NCI-H2029 treated with DMSO at 0.1 percent for 48 hours (cell line): ENCODE results near the gene OGG1.

Experiments used
- DNase-seq: peaks from one replicate; lab custom pipeline; 2025; lab: John Stamatoyannopoulos, UW

Gene OGG1

GRCh38 chr3:9727743-9728142 lies 22.0 kb upstream of the OGG1 start:
- no peak for DNase-seq

- DNase-seq: no peak
Observed at GRCh38 chr3:9729419-9729818, 20.3 kb upstream of the OGG1 start.

GRCh38 chr3:9730657-9731205 lies 19.0 kb upstream of the OGG1 start:
- DNase-seq: peak; percentile 94

DNA sequence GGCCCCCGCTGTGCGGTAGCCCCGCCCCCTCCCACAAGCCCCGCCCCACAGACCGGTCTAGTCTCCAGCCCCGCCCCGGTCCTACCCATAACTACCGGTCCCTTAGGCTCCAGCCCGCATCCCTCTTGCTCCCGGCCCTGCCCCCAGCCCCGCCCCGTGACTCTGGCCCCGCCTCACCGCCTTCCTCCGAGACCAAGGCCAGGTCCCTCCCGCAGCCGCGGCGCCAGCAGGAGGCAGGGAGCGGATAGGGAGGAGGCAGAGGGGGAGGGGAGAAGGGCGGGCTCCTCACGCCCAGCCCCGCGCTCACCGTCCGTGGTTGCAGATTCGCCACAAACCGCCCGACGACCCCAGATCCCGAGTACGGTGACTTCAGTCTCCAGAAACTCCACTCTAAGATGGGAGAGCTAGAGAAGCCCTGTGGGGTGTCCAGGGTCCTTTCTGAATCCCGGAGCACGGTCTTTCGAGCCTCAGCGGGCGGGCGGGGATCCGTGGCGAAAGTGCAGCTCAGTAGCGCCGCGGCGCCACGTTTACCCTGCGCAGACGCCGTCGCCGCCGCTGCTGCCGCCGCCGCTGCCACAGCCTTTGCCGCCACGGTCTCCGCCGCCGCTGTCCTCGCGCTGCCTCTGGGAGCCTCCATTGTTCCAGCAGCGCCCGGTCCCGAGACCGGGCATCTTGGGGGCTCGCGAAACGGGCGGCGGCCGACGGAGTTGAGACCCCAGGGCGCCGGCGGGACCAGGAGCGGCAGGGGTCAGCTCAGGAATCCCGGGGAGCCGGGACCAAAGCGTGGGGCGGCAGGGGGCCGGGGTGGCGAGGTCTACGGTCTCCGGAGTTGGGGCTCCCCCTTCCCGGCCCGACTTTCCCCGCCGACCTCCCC lies 18.3 kb upstream of the OGG1 start, which contains the start of gene BRPF1:
BRPF1 (plus strand) TSS at position 530 of the 874 bp plus-strand sequence. CDS start 2,406 bp downstream, outside the sequence.
- DNase-seq: peak; percentile 94

DNA sequence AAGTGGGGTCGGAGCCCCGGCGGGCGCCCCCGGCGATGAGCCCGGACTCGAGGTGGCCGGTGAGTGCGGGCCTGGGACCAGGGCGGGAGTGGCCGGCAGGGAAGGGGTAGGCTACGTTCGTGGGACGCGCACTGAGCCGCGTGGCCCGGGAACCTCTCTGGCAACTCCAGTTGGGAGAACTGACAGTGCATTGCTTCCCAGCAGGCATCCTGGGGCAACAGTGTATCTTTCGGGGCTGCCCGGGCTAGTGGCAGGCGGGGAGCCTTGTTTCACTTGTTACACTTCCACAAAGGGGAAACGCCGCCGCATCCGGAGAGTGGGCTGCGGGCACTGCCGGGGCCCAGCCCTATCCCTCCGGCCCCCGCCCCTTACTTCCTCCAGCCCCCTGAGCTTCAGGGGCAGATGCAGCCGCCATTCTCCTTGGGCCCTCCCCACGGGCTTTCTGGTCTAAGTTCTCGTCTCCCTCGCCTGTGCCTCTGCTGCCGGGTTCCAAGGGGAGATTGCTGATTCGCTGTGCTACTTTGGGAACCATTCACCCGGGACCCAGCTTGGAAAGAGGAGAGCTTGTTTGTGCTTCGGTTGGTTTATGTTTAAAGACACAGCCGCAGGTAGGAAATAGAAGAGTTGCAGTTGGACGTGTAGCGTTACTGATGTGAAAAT lies 17.5 kb upstream of the OGG1 start:
- no peak for DNase-seq

DNA sequence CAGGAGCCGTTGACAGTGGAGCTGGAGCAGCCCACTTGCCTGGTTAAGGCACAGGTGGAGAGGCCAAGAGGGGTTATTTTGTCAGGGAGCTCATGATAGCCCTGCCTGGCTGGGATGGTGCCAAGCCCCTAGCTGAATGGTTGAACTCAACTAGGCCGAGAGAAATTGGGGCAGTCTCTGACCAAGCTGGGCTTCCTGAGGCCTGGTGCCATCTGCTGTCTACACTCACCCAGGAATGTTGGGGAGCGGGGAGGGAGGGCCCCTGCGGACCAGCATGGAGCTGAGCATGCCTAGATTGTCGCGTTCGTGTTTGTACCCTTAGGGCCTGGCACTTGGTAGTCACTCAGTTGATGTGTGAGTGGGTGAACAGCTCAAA lies 17.0 kb upstream of the OGG1 start:
- no peak for DNase-seq

- DNase-seq: no peak
Observed at GRCh38 chr3:9736831-9737230, 12.9 kb upstream of the OGG1 start.

DNA sequence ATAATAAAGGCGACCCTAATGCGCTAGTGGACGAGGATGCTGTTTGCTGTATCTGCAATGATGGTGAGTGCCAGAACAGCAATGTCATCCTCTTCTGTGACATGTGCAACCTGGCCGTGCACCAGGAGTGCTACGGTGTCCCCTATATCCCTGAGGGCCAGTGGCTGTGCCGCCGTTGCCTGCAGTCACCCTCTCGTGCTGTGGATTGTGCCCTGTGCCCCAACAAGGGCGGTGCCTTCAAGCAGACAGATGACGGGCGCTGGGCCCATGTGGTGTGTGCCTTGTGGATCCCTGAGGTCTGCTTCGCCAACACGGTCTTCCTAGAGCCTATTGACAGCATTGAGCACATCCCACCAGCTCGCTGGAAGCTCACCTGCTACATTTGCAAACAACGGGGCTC lies 10.6 kb upstream of the OGG1 start:
- no peak for DNase-seq

DNA sequence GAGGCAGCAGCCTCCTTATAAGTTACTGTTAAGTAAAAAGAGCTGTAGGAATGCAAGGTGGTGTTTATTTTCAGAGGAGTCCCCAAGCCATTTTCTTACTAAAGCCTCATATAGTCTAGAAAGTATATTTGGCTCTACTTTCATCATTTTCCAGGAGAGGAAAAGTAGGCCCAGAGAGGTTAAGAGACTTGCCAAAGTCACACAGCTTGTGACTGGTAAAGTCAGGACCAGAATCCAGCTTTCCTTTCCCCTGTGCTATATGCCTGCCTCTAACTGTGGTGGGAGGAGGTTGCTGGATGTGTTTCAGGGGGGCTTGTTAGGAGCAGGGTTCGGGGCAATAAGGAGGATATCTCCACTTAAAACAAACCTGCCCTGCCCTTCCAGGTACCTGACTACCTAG lies 7.2 kb upstream of the OGG1 start:
- no peak for DNase-seq

DNA sequence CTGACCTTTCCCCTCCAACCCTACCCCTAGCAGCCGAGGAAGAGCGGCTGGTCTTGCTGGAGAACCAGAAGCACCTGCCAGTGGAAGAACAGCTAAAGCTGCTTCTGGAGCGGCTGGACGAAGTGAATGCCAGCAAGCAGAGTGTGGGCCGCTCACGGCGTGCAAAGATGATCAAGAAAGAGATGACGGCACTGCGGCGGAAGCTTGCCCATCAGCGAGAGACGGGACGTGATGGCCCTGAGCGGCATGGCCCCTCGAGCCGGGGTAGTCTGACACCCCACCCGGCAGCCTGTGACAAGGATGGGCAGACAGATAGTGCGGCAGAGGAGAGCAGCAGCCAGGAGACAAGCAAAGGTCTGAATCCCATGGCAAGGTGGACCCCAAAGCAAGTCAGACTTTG lies 6.2 kb upstream of the OGG1 start:
- no peak for DNase-seq

GRCh38 chr3:9744162-9744561 lies 5.6 kb upstream of the OGG1 start:
- DNase-seq: no peak

GRCh38 chr3:9745521-9745920 lies 4.2 kb upstream of the OGG1 start:
- no peak for DNase-seq

GRCh38 chr3:9746330-9746729 lies 3.4 kb upstream of the OGG1 start:
- no peak for DNase-seq

DNA sequence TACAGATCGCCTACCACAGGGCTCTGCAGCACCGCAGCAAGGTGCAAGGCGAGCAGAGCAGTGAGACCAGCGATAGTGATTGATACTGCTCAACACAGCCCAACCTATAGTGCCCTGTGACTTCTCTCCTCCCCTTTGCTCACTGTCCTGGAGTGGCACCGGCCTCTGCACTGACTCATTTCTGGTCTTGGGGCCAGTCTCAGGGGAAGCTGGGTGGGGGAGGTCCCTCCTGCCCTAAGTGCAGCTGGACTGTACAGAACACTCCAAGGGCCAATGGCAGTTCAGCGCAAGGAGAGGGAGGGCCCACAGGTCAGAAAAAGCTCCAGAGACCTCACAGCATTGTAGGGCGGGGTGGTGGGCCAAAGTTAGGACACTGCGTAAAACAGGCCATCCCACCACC lies 2.5 kb upstream of the OGG1 start:
- no peak for DNase-seq

- DNase-seq: no peak
Observed at GRCh38 chr3:9748031-9748430, 1.7 kb upstream of the OGG1 start.

DNA sequence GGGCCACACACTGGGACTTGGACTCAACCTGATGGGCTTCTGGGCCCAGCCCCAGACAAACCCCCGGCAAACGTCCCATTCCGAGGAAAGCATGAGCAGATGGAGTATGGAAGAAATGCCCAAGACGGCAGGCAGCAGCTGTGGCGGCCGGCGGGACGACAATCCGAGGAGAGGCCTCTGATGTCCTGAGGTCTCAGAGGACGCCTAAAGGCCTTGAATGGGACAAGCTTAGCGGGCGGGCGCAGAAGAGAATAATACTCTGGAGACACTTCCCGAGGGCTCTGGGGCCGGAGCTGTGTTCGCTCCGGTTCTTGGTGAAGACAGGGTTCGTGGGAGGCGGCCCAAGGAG lies 482 bp upstream of the OGG1 start:
- no peak for DNase-seq

- DNase-seq: no peak
Observed at GRCh38 chr3:9750556-9751411, 1.0 kb downstream of the OGG1 start.

DNA sequence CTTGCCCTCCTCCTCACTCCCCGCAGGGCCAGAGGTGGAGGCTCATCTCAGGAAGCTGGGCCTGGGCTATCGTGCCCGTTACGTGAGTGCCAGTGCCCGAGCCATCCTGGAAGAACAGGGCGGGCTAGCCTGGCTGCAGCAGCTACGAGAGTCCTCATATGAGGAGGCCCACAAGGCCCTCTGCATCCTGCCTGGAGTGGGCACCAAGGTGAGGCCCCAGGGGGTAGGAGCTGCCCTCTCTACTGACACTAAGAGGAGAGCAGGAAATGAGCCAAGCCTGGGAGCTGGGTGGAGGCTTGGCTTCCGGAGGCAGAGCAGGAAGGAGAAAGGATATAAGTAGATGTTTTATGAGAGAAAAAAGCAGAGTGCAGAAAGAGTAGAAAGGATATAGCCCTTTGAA lies 4.9 kb downstream of the OGG1 start:
- no peak for DNase-seq

DNA sequence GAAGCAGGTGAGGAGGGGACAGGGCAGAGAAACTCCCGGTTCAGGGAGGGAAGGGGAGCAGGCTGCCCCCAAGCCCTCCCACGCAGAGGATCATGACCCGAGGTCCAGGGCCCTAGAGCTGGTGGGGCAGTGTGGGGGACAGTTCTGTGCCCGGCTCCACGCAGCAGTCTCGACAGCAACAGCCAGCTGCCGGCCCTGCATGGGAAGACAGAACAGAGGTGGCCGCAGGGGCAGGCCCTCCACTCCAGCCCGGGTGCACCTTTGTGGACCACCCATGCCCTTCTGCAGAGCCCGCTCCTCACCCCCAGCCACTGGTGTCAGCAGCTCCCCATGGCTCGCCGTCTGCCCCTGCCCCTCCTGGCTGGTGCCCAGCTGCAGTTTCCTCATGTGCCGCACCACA lies 7.7 kb downstream of the OGG1 start:
- no peak for DNase-seq

DNA sequence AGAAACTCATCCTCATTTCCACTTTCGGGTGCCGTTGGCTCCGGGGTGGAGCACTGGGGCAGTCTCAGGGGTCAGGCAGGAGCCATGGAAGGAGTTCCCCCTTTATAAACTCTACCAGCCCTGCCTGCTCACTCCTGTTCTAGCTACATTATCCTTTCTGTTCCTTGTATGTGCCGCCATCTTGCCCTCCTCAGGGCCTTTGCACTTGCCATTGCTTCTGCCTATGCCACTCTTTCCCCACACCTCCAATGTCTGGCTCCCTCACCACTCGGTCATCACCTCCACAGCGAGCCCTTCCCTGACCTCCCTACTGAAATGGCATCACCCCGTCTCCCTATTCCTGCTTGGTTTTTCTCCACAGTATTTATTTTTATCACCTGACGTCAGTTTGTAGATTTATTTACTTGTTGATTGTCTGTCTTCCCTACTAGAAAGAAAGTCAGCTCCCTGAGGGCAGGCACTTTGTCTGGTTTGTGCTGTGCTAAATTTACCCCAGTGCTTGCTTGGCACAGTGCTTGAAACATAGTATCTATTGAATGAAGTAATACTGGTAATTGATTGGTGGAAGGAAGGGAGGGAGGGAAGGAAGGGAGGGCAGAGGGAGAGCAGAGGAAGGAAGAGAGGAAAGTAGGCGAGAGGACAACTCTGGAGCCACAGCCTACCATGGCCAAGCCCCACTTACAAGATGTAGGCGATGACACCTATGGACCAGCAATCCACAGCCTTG lies 11.2 kb downstream of the OGG1 start:
- no peak for DNase-seq

GRCh38 chr3:9761919-9762318 lies 12.2 kb downstream of the OGG1 start:
- DNase-seq: no peak

DNA sequence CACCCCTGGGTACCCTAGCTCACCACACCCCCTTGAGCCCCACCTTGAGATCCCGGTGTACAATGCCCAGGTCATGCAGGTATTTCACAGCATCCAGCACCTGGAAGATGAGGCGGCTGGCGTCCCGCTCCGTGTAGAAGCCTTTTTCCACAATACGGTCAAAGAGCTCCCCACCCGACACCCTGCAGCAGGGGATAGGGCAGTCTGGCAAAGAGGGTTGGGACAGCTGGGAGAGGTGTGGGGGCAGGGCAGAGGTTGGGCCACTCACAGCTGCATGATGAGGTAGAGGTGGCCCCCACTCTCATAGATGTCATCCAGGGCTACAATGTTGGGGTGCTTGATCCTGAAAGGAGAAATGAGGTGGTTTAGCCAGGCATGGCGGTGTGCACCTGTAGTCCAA lies 13.1 kb downstream of the OGG1 start:
- DNase-seq: no peak
